ENCODE measurements around the gene KCTD4.

KCTD4 gene

GRCh38 chr13:45178349-45179162 lies 22.3 kb downstream of the KCTD4 start (continued):
- TF ChIP-seq ZNF248 (tag by site-specific recombination; IDR thresholded peaks at IDR 0.05) (no peak), ZNF138 (tag by site-specific recombination; IDR thresholded peaks at IDR 0.05; ENCODE audit: borderline replicate concordance) (no peak), ZNF555 (tag by site-specific recombination; conservative IDR thresholded peaks at IDR 0.05) (no peak), ZNF148 (tag by site-specific recombination; IDR thresholded peaks at IDR 0.05; ENCODE audit: borderline replicate concordance) (no peak), ZNF521 (tag by site-specific recombination; IDR thresholded peaks at IDR 0.05) (no peak), GLI2 (tag by site-specific recombination; IDR thresholded peaks at IDR 0.05; ENCODE audit: borderline replicate concordance, low read depth) (no peak), ZNF623 (tag by site-specific recombination; IDR thresholded peaks at IDR 0.05) (no peak), ZNF747 (tag by site-specific recombination; IDR thresholded peaks at IDR 0.05) (no peak), GLIS1 (tag by site-specific recombination; IDR thresholded peaks at IDR 0.05) (peak; percentile 84), ZNF830 (tag by site-specific recombination; IDR thresholded peaks at IDR 0.05; ENCODE audit: low read depth) (no peak), ZNF48 (tag by site-specific recombination; IDR thresholded peaks at IDR 0.05) (no peak), ZNF544 (tag by site-specific recombination; IDR thresholded peaks at IDR 0.05) (no peak), OSR2 (tag by site-specific recombination; IDR thresholded peaks at IDR 0.05) (peak; percentile 95), ZBTB21 (tag by site-specific recombination; IDR thresholded peaks at IDR 0.05) (peak; percentile 77), ZNF626 (tag by site-specific recombination; IDR thresholded peaks at IDR 0.05) (no peak), TCF7L2 (IDR thresholded peaks at IDR 0.05; ENCODE audit: borderline replicate concordance, low read depth, low read length) (no peak), ZFP69B (tag by site-specific recombination; IDR thresholded peaks at IDR 0.05) (peak; percentile 82), ZNF426 (tag by site-specific recombination; IDR thresholded peaks at IDR 0.05) (no peak), KLF9 (tag by site-specific recombination; IDR thresholded peaks at IDR 0.05; ENCODE audit: low read depth) (0 out of 2 replicates have a peak, but pooled peaks have one; percentile 21), ZNF112 (tag by site-specific recombination; IDR thresholded peaks at IDR 0.05) (no peak), ZNF214 (tag by site-specific recombination; IDR thresholded peaks at IDR 0.05; ENCODE audit: borderline replicate concordance) (no peak), MEIS1 (CRISPR knock-in tag; IDR thresholded peaks at IDR 0.05; ENCODE audit: borderline replicate concordance) (no peak), ZNF26 (tag by site-specific recombination; IDR thresholded peaks at IDR 0.05) (no peak), SP2 (tag by site-specific recombination; IDR thresholded peaks at IDR 0.05) (no peak; the same call in 1 of the 2 replicates), KLF16 (tag by site-specific recombination; IDR thresholded peaks at IDR 0.05) (no peak), CTCF (tag by site-specific recombination; IDR thresholded peaks at IDR 0.05) (no peak), ZNF274 (IDR thresholded peaks at IDR 0.05; ENCODE audit: low read length) (no peak), ZNF274 (tag by site-specific recombination; IDR thresholded peaks at IDR 0.05; ENCODE audit: borderline replicate concordance) (no peak), ZNF549 (tag by site-specific recombination; IDR thresholded peaks at IDR 0.05) (no peak)
- TF ChIP-seq, protein P1, sequence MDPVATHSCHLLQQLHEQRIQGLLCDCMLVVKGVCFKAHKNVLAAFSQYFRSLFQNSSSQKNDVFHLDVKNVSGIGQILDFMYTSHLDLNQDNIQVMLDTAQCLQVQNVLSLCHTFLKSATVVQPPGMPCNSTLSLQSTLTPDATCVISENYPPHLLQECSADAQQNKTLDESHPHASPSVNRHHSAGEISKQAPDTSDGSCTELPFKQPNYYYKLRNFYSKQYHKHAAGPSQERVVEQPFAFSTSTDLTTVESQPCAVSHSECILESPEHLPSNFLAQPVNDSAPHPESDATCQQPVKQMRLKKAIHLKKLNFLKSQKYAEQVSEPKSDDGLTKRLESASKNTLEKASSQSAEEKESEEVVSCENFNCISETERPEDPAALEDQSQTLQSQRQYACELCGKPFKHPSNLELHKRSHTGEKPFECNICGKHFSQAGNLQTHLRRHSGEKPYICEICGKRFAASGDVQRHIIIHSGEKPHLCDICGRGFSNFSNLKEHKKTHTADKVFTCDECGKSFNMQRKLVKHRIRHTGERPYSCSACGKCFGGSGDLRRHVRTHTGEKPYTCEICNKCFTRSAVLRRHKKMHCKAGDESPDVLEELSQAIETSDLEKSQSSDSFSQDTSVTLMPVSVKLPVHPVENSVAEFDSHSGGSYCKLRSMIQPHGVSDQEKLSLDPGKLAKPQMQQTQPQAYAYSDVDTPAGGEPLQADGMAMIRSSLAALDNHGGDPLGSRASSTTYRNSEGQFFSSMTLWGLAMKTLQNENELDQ (tag by site-specific recombination; IDR thresholded peaks at IDR 0.05; ENCODE audit: low read depth), result no peak
- TF ChIP-seq, protein P2, sequence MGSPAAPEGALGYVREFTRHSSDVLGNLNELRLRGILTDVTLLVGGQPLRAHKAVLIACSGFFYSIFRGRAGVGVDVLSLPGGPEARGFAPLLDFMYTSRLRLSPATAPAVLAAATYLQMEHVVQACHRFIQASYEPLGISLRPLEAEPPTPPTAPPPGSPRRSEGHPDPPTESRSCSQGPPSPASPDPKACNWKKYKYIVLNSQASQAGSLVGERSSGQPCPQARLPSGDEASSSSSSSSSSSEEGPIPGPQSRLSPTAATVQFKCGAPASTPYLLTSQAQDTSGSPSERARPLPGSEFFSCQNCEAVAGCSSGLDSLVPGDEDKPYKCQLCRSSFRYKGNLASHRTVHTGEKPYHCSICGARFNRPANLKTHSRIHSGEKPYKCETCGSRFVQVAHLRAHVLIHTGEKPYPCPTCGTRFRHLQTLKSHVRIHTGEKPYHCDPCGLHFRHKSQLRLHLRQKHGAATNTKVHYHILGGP (tag by site-specific recombination; IDR thresholded peaks at IDR 0.05), result no peak
